K562 (cell line): Measurements from ENCODE around the gene UFSP2. TPM values are rescaled to one million over a fixed set of nuclear protein-coding genes. Genes with fewer than 3 reads are reported as not detected.
A peak's percentile ranks its signal among the peaks of the same experiment; 100 is the strongest.

ENCODE experiments used
- ATAC-seq: fragments of 200-7000 bp; cut with Tn5 transposase; 3 replicates; pipeline ENCODE4 v1.9.1; 2020; ENCODE audit warnings: moderate library complexity
- BruUV-seq: library from RNA; stranded (reverse); fragments of 400-500 nt; replicated peaks from 2 replicates; lab custom pipeline; 2021; lab: Mats Ljungman, UMichigan
- CTCF ChIA-PET: fragments of 300-600 bp; formaldehyde crosslinking; extraction: SDS; loops from one replicate; lab custom pipeline; 2021; ENCODE audit warnings: low intra/inter-chr PET ratio; lab: Yijun Ruan, JAX
- POLR2A ChIA-PET: fragments of 300-600, 350-650 bp; sonication (Branson Sonifier 250); formaldehyde crosslinking; extraction: SDS; loops from one replicate; lab custom pipeline; 2021; ENCODE audit warnings: antibody characterized with exemption, inconsistent platforms; lab: Yijun Ruan, JAX
- DNase-seq, 4 experiments: peaks; one replicate each; pipeline versions ENCODE4 v3.0.0 to v3.0.0-alpha.2; 2011 to 2018; ENCODE audit warnings: low spot score in 3 of 4, mixed read lengths in 3 of 4; ENCODE audit errors: extremely low read depth in 1 of 4
- FAIRE-seq: peaks from 2 replicates; lab custom pipeline; 2011; peaks lifted over from hg19 to GRCh38; lab: Jason Lieb, UNC
- H2AFZ ChIP-seq: 2 replicates; pipeline ENCODE4 v1.6.0; 2011; ENCODE audit warnings: low read depth, low read length, control low read depth, inconsistent platforms
- H3K27ac ChIP-seq: fragments of 200-600 bp; 3 replicates; pipeline ENCODE4 v1.8.0; 2011; ENCODE audit warnings: low read depth, mild to moderate bottlenecking, control low read depth, inconsistent platforms, low read length, moderate library complexity, mixed read lengths; ENCODE audit errors: extremely low read depth
- H3K27me3 ChIP-seq, 2 experiments: fragments of 300-600 bp in 1 of 2; 2 replicates in 1 of 2; 3 replicates in 1 of 2; pipeline versions ENCODE4 v1.6.0 to v1.8.0; 2011; ENCODE audit warnings: inconsistent platforms in 2 of 2, low read length in 2 of 2, mild to moderate bottlenecking in 1 of 2, mixed read lengths in 1 of 2, moderate library complexity in 1 of 2; ENCODE audit not compliant: control insufficient read depth in 2 of 2, insufficient read depth in 2 of 2
- H3K36me3 ChIP-seq: fragments of 300-600 bp; 3 replicates; pipeline ENCODE4 v1.8.0; 2011; ENCODE audit warnings: mild to moderate bottlenecking, low read length, inconsistent platforms; ENCODE audit not compliant: control insufficient read depth, insufficient read depth
- H3K4me1 ChIP-seq, 2 experiments: fragments of 200-600 bp in 1 of 2; replicated peaks in 1 of 2; 2 replicates in 1 of 2; 3 replicates in 1 of 2; pipeline versions ENCODE4 v1.5.1 to v1.8.0; 2011; ENCODE audit warnings: inconsistent platforms in 2 of 2, low read length in 2 of 2, mild to moderate bottlenecking in 1 of 2, mixed read lengths in 1 of 2, moderate library complexity in 1 of 2; ENCODE audit not compliant: control insufficient read depth in 2 of 2, insufficient read depth in 2 of 2
- H3K4me2 ChIP-seq: 2 replicates; pipeline ENCODE4 v1.6.1; 2011; ENCODE audit warnings: low read length, control low read depth, inconsistent platforms, mixed read lengths; ENCODE audit not compliant: insufficient read depth
- H3K4me3 ChIP-seq: fragments of 200-600 bp; sonication (generic), shearing (Covaris generic); 2 replicates; pipeline ENCODE4 v1.5.1; 2016; ENCODE audit warnings: control low read depth, inconsistent platforms
- H3K79me2 ChIP-seq: fragments of 200-600 bp; 3 replicates; pipeline ENCODE4 v1.8.0; 2011; ENCODE audit warnings: low read length, inconsistent platforms; ENCODE audit not compliant: control insufficient read depth, insufficient read depth
- H3K9ac ChIP-seq, 2 experiments: 2 replicates each; pipeline versions ENCODE4 v1.6.0 to v1.6.1; 2011; ENCODE audit warnings: low read depth in 2 of 2, low read length in 2 of 2, control low read depth in 1 of 2, inconsistent platforms in 1 of 2, mild to moderate bottlenecking in 1 of 2, mixed read lengths in 1 of 2; ENCODE audit not compliant: insufficient read depth in 1 of 2
- H3K9me1 ChIP-seq: one replicate; pipeline ENCODE4 v1.6.0; 2011; ENCODE audit warnings: inconsistent platforms, mild to moderate bottlenecking, low read length, moderate library complexity; ENCODE audit not compliant: control insufficient read depth, insufficient read depth
- H3K9me3 ChIP-seq: replicated peaks from 2 replicates; pipeline ENCODE4 v1.5.1; 2011; ENCODE audit warnings: low read depth, low read length, inconsistent platforms; ENCODE audit not compliant: control insufficient read depth, insufficient read depth
- H4K20me1 ChIP-seq: replicated peaks from 2 replicates; pipeline ENCODE4 v1.6.1; 2011; ENCODE audit warnings: low read length, inconsistent platforms, mixed read lengths; ENCODE audit not compliant: control insufficient read depth, insufficient read depth
- DPF2 ChIP-seq: fragments of 450-650 bp; IDR thresholded peaks from 2 replicates; pipeline ENCODE4 v1.6.1; 2016
- MBD2 ChIP-seq: sonication (generic); IDR thresholded peaks from 2 replicates; pipeline ENCODE4 v1.6.1; 2016; ENCODE audit warnings: low read depth, borderline replicate concordance
- MIER1 ChIP-seq: fragments of 450-650 bp; IDR thresholded peaks from 2 replicates; pipeline ENCODE4 v1.6.1; 2016; ENCODE audit warnings: antibody characterized with exemption, mild to moderate bottlenecking, low read depth
- RBM15 ChIP-seq: fragments of 200-400 bp; formaldehyde crosslinking; IDR thresholded peaks from 2 replicates; pipeline ENCODE4 v1.6.1; 2018; ENCODE audit warnings: mild to moderate bottlenecking, low read length, moderate library complexity; ENCODE audit not compliant: insufficient read depth
- RFX7 ChIP-seq: fragments of 250-450 bp; sonication (Bioruptor Pico); IDR thresholded peaks from 2 replicates; pipeline ENCODE4 v1.5.1; 2021; ENCODE audit warnings: mild to moderate bottlenecking
- TBP ChIP-seq: optimal IDR thresholded peaks from 2 replicates; pipeline ENCODE3; 2011; ENCODE audit warnings: low read depth, low read length, improper control_type of control experiment
- TEAD4 ChIP-seq, 2 experiments: sonication (generic) in 1 of 2; formaldehyde crosslinking in 1 of 2; IDR thresholded peaks; 2 replicates each; pipeline versions ENCODE4 v1.6.1 to v1.8.0; 2012 to 2022; ENCODE audit warnings: borderline replicate concordance in 1 of 2, inconsistent platforms in 1 of 2, low read length in 1 of 2, mild to moderate bottlenecking in 1 of 2, missing genetic modification reagents in 1 of 2
- TOE1 ChIP-seq, 2 experiments: fragments of 450-650 bp in 1 of 2; sonication (generic) in 1 of 2; formaldehyde crosslinking in 1 of 2; IDR thresholded peaks; 2 replicates each; pipeline versions ENCODE4 v1.7.1 to v1.8.0; 2016 to 2022; ENCODE audit warnings: borderline replicate concordance in 2 of 2, mild to moderate bottlenecking in 2 of 2, antibody characterized with exemption in 1 of 2, inconsistent platforms in 1 of 2, low read depth in 1 of 2, missing genetic modification reagents in 1 of 2, moderate library complexity in 1 of 2
- ZKSCAN3 ChIP-seq: fragments of 250-450 bp; sonication (Bioruptor Pico); IDR thresholded peaks from 2 replicates; pipeline ENCODE4 v1.4.0; 2020
- ZNF561 ChIP-seq: fragments of 450-650 bp; formaldehyde crosslinking; conservative IDR thresholded peaks from 2 replicates; pipeline ENCODE4 v1.4.0; 2020; ENCODE audit warnings: mild to moderate bottlenecking, moderate library complexity
- ZNF778 ChIP-seq: fragments of 450-650 bp; formaldehyde crosslinking; IDR thresholded peaks from 2 replicates; pipeline ENCODE4 v1.4.0; 2020; ENCODE audit warnings: mild to moderate bottlenecking, moderate library complexity
- ZNF785 ChIP-seq: fragments of 250-450 bp; sonication (Bioruptor Pico); IDR thresholded peaks from 2 replicates; pipeline ENCODE4 v1.4.0; 2020; ENCODE audit warnings: mild to moderate bottlenecking
- WGBS: fragments of 100-300 bp; shearing (Covaris generic); methylation state at CpG from one replicate; pipeline ENCODE4 v1.1.6; 2016; ENCODE audit warnings: low coverage, mixed read lengths; ENCODE audit not compliant: insufficient coverage; ENCODE audit errors: missing lambda C conversion rate; 5-methylcytosine and 5-hydroxymethylcytosine counted together
- in situ Hi-C: fragments of 300-500 bp; cut with MboI; formaldehyde crosslinking; loops from 4 replicates; pipeline ENCODE4 v1.15.0; 2018; ENCODE audit warnings: inconsistent platforms, mixed read lengths
- intact Hi-C: fragments of 100-400 bp; cut with micrococcal nuclease; formaldehyde crosslinking; loops from 2 replicates; pipeline ENCODE4 v1.14.2; 2022
- polyA plus RNA-seq, 8 experiments: library from polyadenylated mRNA; depleted of rRNA in 4 of 8; stranded (reverse) in 5 of 8; unstranded in 3 of 8; fragments of >200 nt; fragmentation: Nextera tagmentation in 2 of 8; fragmentation: Illumina TruSeq in 1 of 8; extraction: Ambion mirVana in 2 of 8; extraction: Trizol in 1 of 8; gene quantifications; 2 replicates each; pipeline versions ENCODE4 v1.2.1 to v1.2.3, GENCODE V29; 2011 to 2014; ENCODE audit warnings: inconsistent platforms in 1 of 8, missing spikeins in 1 of 8
- total RNA-seq, 7 experiments: library from RNA; depleted of rRNA in 6 of 7; stranded (reverse); fragments of >200 nt in 6 of 7; fragmentation: Illumina TruSeq in 2 of 7; extraction: Trizol in 2 of 7; gene quantifications; 2 replicates each; pipeline versions ENCODE4 v1.2.1 to v1.2.3, GENCODE V29; 2011 to 2021; ENCODE audit warnings: low replicate concordance in 1 of 7
- TF ChIP-seq, protein P1 (sequence below): sonication (generic); formaldehyde crosslinking; IDR thresholded peaks from 2 replicates; pipeline ENCODE4 v1.8.1; 2022; ENCODE audit warnings: missing genetic modification reagents
- TF ChIP-seq, protein P2 (sequence below): fragments of 450-650 bp; IDR thresholded peaks from 2 replicates; pipeline ENCODE4 v1.6.1; 2016; ENCODE audit warnings: borderline replicate concordance
- TF ChIP-seq, protein P3 (sequence below): fragments of 450-650 bp; formaldehyde crosslinking; IDR thresholded peaks from 2 replicates; pipeline ENCODE4 v1.4.0; 2020; ENCODE audit warnings: mild to moderate bottlenecking, moderate library complexity
- TF ChIP-seq, protein P4 (sequence below): fragments of 450-650 bp; IDR thresholded peaks from 2 replicates; pipeline ENCODE4 v1.6.1; 2017; ENCODE audit warnings: antibody characterized with exemption

The UFSP2 gene
- total and polyA plus RNA-seq, 9 of the 15 experiments (the other 6 are each of a cell fraction or from before 2014, with no cell fraction given), result 20.1 to 55.8 (median 26.6) TPM

DNA sequence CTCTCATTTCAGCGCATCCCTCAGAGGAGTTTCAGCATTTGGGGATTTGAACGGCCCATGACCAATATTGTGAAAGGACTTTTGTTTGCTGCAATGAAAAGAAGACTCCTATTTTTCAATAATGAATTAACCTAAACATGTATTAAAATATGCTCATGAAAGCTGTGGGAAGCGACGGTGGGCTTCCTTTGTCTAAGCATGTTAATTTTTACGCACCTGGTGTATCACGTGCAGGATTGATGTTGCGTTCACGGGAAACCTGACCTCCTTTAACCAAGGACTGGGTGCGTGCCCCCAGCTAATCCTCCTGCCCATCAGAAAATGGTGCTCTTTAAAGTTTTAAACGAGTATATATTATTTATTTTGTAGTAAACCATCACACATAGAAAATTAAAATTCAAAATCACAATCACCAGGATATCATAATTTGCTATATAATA lies 46.4 kb upstream of the UFSP2 start:
- H3K27ac ChIP-seq, result no peak overlapping the region
- H3K36me3 ChIP-seq, result no peaks in the 10 kb centered on the region
- H3K4me2 ChIP-seq, result peak overlapping the region; percentile 70
- WGBS, result 8% methylated on average over 8 of the region's 10 CpGs
- no peaks in the 10 kb centered on the region for H3K9me1 ChIP-seq
- no peak overlapping the region for H3K9ac ChIP-seq
- no peak for ATAC-seq
- H3K9me3 ChIP-seq, result peaks cover 2% of the 10 kb centered on the region; the same call in 1 of the 2 replicates
- H4K20me1 ChIP-seq, result no peaks in the 10 kb centered on the region
- H3K79me2 ChIP-seq, result no peaks in the 10 kb centered on the region
- ChIA-PET POLR2A (no interaction called here), CTCF (interaction anchor here (0.7 to 2.2 kb wide), 2 partner anchors 126 to 150 kb away, joined by 3 to 9 read pairs; no protein-coding TSS in a partner anchor)
- in situ Hi-C loops, result no loop called here
- no TSS peak for BruUV-seq
- DNase-seq, result no peak
- no peak for FAIRE-seq
- H3K4me1 ChIP-seq, result peaks cover 9 to 12% of the 10 kb centered on the region in 2 experiments
- peak overlapping the region; percentile 55 for H3K4me3 ChIP-seq
- H3K27me3 ChIP-seq, result peaks cover 24 to 28% of the 10 kb centered on the region in 2 experiments
- intact Hi-C loops, result loop anchor here (5.0 kb wide), 1 partner anchor 55 kb away; no protein-coding TSS in a partner anchor
- H2AFZ ChIP-seq, result peak overlapping the region; percentile 91
- TF ChIP-seq DPF2 (no peak), TBP (no peak), RFX7 (CRISPR knock-in tag) (no peak), TEAD4 (IDR thresholded peaks at IDR 0.05; ENCODE audit: low read length) (no peak), TEAD4 (CRISPR knock-in tag; IDR thresholded peaks at IDR 0.05; ENCODE audit: borderline replicate concordance) (no peak), ZNF778 (CRISPR knock-in tag) (no peak), ZKSCAN3 (CRISPR knock-in tag) (no peak), TOE1 (IDR thresholded peaks at IDR 0.05; ENCODE audit: borderline replicate concordance) (no peak), TOE1 (CRISPR knock-in tag; IDR thresholded peaks at IDR 0.05; ENCODE audit: borderline replicate concordance, low read depth) (no peak), ZNF785 (CRISPR knock-in tag) (no peak), ZNF561 (no peak), MBD2 (no peak), MIER1 (no peak), RBM15 (no peak)
- TF ChIP-seq, protein P1, sequence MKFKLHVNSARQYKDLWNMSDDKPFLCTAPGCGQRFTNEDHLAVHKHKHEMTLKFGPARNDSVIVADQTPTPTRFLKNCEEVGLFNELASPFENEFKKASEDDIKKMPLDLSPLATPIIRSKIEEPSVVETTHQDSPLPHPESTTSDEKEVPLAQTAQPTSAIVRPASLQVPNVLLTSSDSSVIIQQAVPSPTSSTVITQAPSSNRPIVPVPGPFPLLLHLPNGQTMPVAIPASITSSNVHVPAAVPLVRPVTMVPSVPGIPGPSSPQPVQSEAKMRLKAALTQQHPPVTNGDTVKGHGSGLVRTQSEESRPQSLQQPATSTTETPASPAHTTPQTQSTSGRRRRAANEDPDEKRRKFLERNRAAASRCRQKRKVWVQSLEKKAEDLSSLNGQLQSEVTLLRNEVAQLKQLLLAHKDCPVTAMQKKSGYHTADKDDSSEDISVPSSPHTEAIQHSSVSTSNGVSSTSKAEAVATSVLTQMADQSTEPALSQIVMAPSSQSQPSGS (CRISPR knock-in tag), result no peak
- TF ChIP-seq, protein P2, sequence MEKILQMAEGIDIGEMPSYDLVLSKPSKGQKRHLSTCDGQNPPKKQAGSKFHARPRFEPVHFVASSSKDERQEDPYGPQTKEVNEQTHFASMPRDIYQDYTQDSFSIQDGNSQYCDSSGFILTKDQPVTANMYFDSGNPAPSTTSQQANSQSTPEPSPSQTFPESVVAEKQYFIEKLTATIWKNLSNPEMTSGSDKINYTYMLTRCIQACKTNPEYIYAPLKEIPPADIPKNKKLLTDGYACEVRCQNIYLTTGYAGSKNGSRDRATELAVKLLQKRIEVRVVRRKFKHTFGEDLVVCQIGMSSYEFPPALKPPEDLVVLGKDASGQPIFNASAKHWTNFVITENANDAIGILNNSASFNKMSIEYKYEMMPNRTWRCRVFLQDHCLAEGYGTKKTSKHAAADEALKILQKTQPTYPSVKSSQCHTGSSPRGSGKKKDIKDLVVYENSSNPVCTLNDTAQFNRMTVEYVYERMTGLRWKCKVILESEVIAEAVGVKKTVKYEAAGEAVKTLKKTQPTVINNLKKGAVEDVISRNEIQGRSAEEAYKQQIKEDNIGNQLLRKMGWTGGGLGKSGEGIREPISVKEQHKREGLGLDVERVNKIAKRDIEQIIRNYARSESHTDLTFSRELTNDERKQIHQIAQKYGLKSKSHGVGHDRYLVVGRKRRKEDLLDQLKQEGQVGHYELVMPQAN, result no peak
- TF ChIP-seq, protein P3, sequence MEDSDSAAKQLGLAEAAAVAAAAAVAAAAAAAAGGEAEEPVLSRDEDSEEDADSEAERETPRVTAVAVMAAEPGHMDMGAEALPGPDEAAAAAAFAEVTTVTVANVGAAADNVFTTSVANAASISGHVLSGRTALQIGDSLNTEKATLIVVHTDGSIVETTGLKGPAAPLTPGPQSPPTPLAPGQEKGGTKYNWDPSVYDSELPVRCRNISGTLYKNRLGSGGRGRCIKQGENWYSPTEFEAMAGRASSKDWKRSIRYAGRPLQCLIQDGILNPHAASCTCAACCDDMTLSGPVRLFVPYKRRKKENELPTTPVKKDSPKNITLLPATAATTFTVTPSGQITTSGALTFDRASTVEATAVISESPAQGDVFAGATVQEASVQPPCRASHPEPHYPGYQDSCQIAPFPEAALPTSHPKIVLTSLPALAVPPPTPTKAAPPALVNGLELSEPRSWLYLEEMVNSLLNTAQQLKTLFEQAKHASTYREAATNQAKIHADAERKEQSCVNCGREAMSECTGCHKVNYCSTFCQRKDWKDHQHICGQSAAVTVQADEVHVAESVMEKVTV (CRISPR knock-in tag), result no peak
- TF ChIP-seq, protein P4, sequence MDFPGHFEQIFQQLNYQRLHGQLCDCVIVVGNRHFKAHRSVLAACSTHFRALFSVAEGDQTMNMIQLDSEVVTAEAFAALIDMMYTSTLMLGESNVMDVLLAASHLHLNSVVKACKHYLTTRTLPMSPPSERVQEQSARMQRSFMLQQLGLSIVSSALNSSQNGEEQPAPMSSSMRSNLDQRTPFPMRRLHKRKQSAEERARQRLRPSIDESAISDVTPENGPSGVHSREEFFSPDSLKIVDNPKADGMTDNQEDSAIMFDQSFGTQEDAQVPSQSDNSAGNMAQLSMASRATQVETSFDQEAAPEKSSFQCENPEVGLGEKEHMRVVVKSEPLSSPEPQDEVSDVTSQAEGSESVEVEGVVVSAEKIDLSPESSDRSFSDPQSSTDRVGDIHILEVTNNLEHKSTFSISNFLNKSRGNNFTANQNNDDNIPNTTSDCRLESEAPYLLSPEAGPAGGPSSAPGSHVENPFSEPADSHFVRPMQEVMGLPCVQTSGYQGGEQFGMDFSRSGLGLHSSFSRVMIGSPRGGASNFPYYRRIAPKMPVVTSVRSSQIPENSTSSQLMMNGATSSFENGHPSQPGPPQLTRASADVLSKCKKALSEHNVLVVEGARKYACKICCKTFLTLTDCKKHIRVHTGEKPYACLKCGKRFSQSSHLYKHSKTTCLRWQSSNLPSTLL, result no peak
